Gastrocnemius medialis (tissue), 4 donors: ENCODE measurements around the gene PLEKHA5. TPM values are rescaled to one million over a fixed set of nuclear protein-coding genes. Genes with fewer than 3 reads are reported as not detected.

ENCODE experiments used
- ATAC-seq, 2 donors: fragments of 150-250 bp; one replicate each; pipeline ENCODE4 v1.9.1; 2016
- DNase-seq, 2 donors: peaks; one replicate each; pipeline ENCODE4 v3.0.0-alpha.2; 2019
- H3K27ac ChIP-seq, 4 donors: fragments of 200-600 bp; sonication (generic); 1 replicate in 1 of 4; 2 replicates in 3 of 4; pipeline ENCODE4 v1.5.1; 2016 to 2018; ENCODE audit warnings: mild to moderate bottlenecking in 2 of 4, moderate library complexity in 1 of 4
- H3K27me3 ChIP-seq, 3 donors: fragments of 200-600 bp; sonication (generic) in 2 of 3; 1 replicate in 1 of 3; 2 replicates in 2 of 3; pipeline versions ENCODE4 v1.5.1 to v1.6.0; 2016 to 2019; ENCODE audit warnings: mild to moderate bottlenecking in 1 of 3, moderate library complexity in 1 of 3
- H3K36me3 ChIP-seq, 2 donors: fragments of 200-600 bp; sonication (generic) in 1 of 2; one replicate each; pipeline ENCODE4 v1.5.1; 2017 to 2018
- H3K4me1 ChIP-seq, 2 donors: fragments of 200-600 bp; sonication (generic) in 1 of 2; one replicate each; pipeline ENCODE4 v1.5.1; 2016 to 2017; ENCODE audit warnings: mild to moderate bottlenecking in 2 of 2
- H3K4me3 ChIP-seq, 4 donors: fragments of 200-600 bp; sonication (generic) in 3 of 4; 1 replicate in 1 of 4; 2 replicates in 3 of 4; pipeline ENCODE4 v1.5.1; 2016 to 2019; ENCODE audit warnings: mild to moderate bottlenecking in 2 of 4
- H3K9me3 ChIP-seq, 3 donors: fragments of 200-600 bp; sonication (generic) in 2 of 3; 1 replicate in 1 of 3; 2 replicates in 2 of 3; pipeline ENCODE4 v1.5.1; 2016 to 2019
- POLR2A ChIP-seq, 2 donors: fragments of 450-650 bp; IDR thresholded peaks; one replicate each; pipeline ENCODE4 v1.6.1; 2017; ENCODE audit warnings: antibody characterized with exemption in 2 of 2, mild to moderate bottlenecking in 2 of 2, moderate library complexity in 2 of 2
- in situ Hi-C, 4 donors: fragments of 200-750 bp; cut with MboI; loops; one replicate each; pipeline versions ENCODE4 v1.15.0 to v1.8.0; 2017; ENCODE audit warnings: low sequenced_read_pairs in 4 of 4
- intact Hi-C: fragments of 100-400 bp; cut with DNase I; formaldehyde crosslinking; loops from one replicate; pipeline ENCODE4 v1.15.1; 2023; ENCODE audit warnings: low total_unique reads
- total RNA-seq, 4 donors: library from RNA; depleted of rRNA; stranded (reverse); fragments of >200 nt; gene quantifications; one replicate each; pipeline versions ENCODE4 v1.1.0 to v1.2.3, GENCODE V29; 2016
- TF ChIP-seq, protein P1 (sequence below), 5 experiments: fragments of 450-650 bp in 3 of 5; fragments of 200-600 bp in 2 of 5; sonication (generic) in 2 of 5; IDR thresholded peaks in 4 of 5; conservative IDR thresholded peaks in 1 of 5; 1 replicate in 4 of 5; 2 replicates in 1 of 5; pipeline ENCODE4 v1.5.1; 2016 to 2019; ENCODE audit warnings: antibody characterized with exemption in 5 of 5, mild to moderate bottlenecking in 3 of 5, moderate library complexity in 3 of 5

PLEKHA5 gene
- total RNA-seq, 4 donors from 2014 or later: 1.0 to 2.7 (median 1.5) TPM

DNA sequence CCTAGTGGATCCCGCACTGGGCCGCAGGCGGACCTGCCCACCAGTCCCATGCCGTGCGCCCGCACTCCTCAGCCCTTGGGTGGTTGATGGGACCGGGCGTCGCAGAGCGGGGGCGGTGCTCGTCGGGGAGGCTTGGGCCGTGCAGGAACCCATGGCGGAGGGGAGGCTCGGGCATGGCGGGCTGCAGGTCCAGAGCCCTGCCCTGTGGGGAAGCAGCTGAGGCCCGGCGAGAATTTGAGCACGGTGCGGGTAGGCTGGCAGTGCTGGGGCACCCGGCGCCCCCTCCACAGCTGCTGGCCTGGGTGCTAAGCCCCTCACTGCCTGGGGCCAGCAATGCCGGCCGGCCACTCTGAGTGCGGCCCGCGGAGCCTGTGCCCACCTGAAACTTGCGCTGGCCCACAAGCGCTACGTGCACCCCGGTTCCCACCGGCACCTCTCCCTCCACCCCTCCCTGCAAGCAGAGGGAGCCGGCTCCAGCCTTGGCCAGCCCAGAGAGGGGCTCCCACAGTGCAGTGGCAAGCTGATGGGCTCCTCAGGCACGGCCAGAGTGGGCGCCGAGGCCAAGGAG is 100.8 kb downstream of the PLEKHA5 start:
- TF ChIP-seq, protein P1, sequence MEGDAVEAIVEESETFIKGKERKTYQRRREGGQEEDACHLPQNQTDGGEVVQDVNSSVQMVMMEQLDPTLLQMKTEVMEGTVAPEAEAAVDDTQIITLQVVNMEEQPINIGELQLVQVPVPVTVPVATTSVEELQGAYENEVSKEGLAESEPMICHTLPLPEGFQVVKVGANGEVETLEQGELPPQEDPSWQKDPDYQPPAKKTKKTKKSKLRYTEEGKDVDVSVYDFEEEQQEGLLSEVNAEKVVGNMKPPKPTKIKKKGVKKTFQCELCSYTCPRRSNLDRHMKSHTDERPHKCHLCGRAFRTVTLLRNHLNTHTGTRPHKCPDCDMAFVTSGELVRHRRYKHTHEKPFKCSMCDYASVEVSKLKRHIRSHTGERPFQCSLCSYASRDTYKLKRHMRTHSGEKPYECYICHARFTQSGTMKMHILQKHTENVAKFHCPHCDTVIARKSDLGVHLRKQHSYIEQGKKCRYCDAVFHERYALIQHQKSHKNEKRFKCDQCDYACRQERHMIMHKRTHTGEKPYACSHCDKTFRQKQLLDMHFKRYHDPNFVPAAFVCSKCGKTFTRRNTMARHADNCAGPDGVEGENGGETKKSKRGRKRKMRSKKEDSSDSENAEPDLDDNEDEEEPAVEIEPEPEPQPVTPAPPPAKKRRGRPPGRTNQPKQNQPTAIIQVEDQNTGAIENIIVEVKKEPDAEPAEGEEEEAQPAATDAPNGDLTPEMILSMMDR (IDR thresholded peaks at IDR 0.05 in 4 of 5, conservative IDR thresholded peaks at IDR 0.05 in 1 of 5): no peak
- no peak for TF ChIP-seq POLR2A (IDR thresholded peaks at IDR 0.05)

DNA sequence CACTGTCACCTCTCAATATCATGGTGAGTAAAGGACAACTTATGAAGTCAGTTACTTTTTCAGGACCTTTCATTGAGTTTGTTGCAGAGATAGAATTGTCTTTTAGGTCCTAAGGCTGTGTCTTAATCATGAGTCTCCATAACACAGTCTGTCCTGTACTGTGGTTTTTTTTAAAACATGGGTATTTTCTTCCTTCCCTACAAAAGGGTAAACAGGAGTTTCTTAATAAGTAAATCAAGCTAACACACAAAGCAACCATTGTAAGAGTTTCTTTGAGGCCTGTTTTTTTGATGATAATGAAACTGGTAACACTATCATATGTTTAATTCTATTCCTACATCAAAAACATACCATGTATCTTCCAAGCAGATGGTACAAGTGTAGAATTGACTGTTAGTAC is 101.4 kb downstream of the PLEKHA5 start:
- DNase-seq (no peak), ATAC-seq (no peak)
- intact Hi-C loops (no loop called here), in situ Hi-C loops (no loop called here)
- Histone ChIP-seq H3K36me3 (no peaks in the 10 kb centered on the region), H3K4me3 (no peak overlapping the region), H3K4me1 (peaks cover 0 to 5% of the 10 kb centered on the region in 2 donors), H3K9me3 (no peaks in the 10 kb centered on the region), H3K27me3 (no peaks in the 10 kb centered on the region), H3K27ac (no peak overlapping the region)
- no peak for TF ChIP-seq POLR2A (IDR thresholded peaks at IDR 0.05)
- TF ChIP-seq, protein P1 (IDR thresholded peaks at IDR 0.05 in 4 of 5, conservative IDR thresholded peaks at IDR 0.05 in 1 of 5): no peak

More for the DNA sequence above, 100.8 kb downstream of the PLEKHA5 start:
- H3K4me3 ChIP-seq: no peak overlapping the region
- intact Hi-C loops (no loop called here), in situ Hi-C loops (no loop called here)
- H3K27me3 ChIP-seq: no peaks in the 10 kb centered on the region
- peaks cover 0 to 5% of the 10 kb centered on the region in 2 donors for H3K4me1 ChIP-seq
- no peak for ATAC-seq
- no peaks in the 10 kb centered on the region for H3K9me3 ChIP-seq
- no peak overlapping the region for H3K27ac ChIP-seq
- no peak for DNase-seq
- no peaks in the 10 kb centered on the region for H3K36me3 ChIP-seq

DNA sequence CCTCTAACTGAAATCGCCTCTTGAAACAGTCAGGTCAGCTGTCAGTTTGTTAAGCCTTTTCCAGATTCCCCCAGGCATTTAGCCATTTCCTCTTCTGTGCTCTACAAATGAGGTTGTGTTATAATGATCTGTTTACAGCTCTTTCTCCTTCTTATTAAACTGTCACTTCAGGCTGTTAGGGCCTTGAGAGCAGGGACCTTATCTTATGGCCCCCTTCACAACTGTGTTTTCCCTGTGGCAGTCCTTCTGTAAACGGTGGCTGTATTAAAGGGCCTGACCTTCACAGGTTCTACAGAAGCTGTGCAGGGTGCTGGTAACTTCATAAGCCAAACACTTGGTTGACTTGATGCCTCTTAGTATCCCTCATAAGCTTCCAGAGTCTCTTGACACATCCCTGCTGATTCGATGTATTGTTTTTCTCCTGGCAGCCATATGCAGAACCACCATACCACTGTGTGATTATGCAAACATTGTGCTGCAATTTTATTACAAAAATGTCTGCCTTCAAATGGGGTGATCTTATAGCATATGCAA is 104.7 kb downstream of the PLEKHA5 start:
- H3K4me1 ChIP-seq: peaks cover 0 to 5% of the 10 kb centered on the region in 2 donors
- H3K27ac ChIP-seq: peak overlapping the region in 2 of 4 donors; percentile 28 to 48
- ATAC-seq: no peak
- H3K4me3 ChIP-seq: no peak overlapping the region
- H3K36me3 ChIP-seq: no peaks in the 10 kb centered on the region
- in situ Hi-C loops: no loop called here
- DNase-seq: no peak
- H3K27me3 ChIP-seq: no peaks in the 10 kb centered on the region
- no peak for TF ChIP-seq POLR2A (IDR thresholded peaks at IDR 0.05)
- TF ChIP-seq, protein P1 (IDR thresholded peaks at IDR 0.05 in 4 of 5, conservative IDR thresholded peaks at IDR 0.05 in 1 of 5): no peak
- intact Hi-C loops: no loop called here
- H3K9me3 ChIP-seq: no peaks in the 10 kb centered on the region

DNA sequence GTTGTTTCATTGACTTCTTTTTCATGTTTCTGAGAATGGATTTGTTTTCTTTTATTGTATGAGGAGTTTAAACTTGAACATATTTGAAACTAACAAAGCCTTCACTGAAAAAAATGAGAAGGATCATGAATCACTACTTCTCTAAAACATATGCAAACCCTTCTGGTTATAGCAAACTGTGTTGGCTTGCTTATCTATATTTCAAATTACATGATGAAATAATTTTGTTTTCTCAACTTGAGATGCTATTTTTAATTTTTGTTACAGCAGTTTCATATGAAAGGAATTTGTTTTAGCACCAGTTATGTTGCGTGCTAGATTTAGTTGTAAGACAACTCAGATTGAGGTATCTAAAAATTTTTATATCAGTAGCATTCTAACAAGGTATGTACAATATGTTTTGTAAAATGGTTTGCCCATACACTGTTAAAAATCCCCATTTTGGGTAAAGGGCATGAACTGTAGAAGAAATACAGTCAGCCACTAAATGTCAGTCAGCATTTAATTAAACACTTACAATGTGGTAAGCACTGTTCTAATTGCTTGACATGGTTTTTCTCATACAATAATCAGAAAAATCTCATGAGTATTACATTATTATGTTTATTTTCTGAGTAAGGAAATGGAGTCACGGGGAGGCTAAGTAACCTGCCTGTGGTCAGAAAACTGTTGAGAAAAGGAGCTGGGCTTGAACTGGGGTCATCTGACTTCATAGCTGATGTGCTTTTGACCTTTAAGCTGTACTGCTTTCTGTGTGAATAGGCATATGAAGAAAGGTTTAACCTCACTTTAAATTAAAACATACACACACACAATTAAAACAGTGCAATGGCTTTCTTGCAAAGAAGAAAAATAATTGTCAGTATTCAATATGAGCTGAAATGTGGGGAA is 105.7 kb downstream of the PLEKHA5 start:
- ATAC-seq (peak in 1 of 2 donors; percentile 30), DNase-seq (no peak)
- Histone ChIP-seq H3K4me3 (no peak overlapping the region), H3K27ac (peak overlapping the region in 2 of 4 donors; percentile 48 to 49), H3K4me1 (peaks cover 0 to 5% of the 10 kb centered on the region in 2 donors), H3K36me3 (no peaks in the 10 kb centered on the region), H3K9me3 (no peaks in the 10 kb centered on the region), H3K27me3 (no peaks in the 10 kb centered on the region)
- no peak for TF ChIP-seq POLR2A (IDR thresholded peaks at IDR 0.05)
- TF ChIP-seq, protein P1 (IDR thresholded peaks at IDR 0.05 in 4 of 5, conservative IDR thresholded peaks at IDR 0.05 in 1 of 5): no peak
- in situ Hi-C loops: no loop called here
- intact Hi-C loops: no loop called here
